ENCODE data around the gene ZWILCH.

- TF ChIP-seq CTCF (IDR thresholded peaks at IDR 0.05) (no peak), PRDM15 (CRISPR knock-in tag; IDR thresholded peaks at IDR 0.05) (no peak), HMGA2 (CRISPR knock-in tag; IDR thresholded peaks at IDR 0.05) (no peak), USF2 (CRISPR knock-in tag; IDR thresholded peaks at IDR 0.05) (no peak), NR3C1 (CRISPR knock-in tag; conservative IDR thresholded peaks at IDR 0.05; ENCODE audit: low read depth) (no peak), ATF3 (CRISPR knock-in tag; conservative IDR thresholded peaks at IDR 0.05) (no peak), NFYB (CRISPR knock-in tag; conservative IDR thresholded peaks at IDR 0.05; ENCODE audit: low read depth) (no peak), ZNF396 (CRISPR knock-in tag; IDR thresholded peaks at IDR 0.05; ENCODE audit: borderline replicate concordance) (no peak), PRRX2 (CRISPR knock-in tag; IDR thresholded peaks at IDR 0.05) (no peak), ZBTB21 (CRISPR knock-in tag; IDR thresholded peaks at IDR 0.05; ENCODE audit: borderline replicate concordance) (no peak), MAX (CRISPR knock-in tag; IDR thresholded peaks at IDR 0.05) (no peak), ZNF532 (CRISPR knock-in tag; IDR thresholded peaks at IDR 0.05; ENCODE audit: borderline replicate concordance) (no peak)
Observed at GRCh38 chr15:66474963-66475362, 30.2 kb upstream of the ZWILCH start.

Data from WTC11 (cell line).